Duodenal mucosa (tissue), 2 donors: ENCODE data around the gene MACROH2A2.
"Not testable (repeated sequence)": the region's sequence is repeated elsewhere in the genome, so short reads cannot be mapped to it uniquely, and the experiment has no call there.

ENCODE experiments used
- H3K27ac ChIP-seq: one replicate; pipeline ENCODE4 v1.7.0; 2013; ENCODE audit warnings: low read depth, low read length
- H3K27me3 ChIP-seq, 2 donors: one replicate each; pipeline ENCODE4 v1.7.0; 2013; ENCODE audit warnings: low read length in 2 of 2, control low read depth in 1 of 2; ENCODE audit not compliant: insufficient read depth in 2 of 2, control insufficient read depth in 1 of 2
- H3K36me3 ChIP-seq, 2 donors: one replicate each; pipeline ENCODE4 v1.7.0; 2013; ENCODE audit warnings: low read length in 2 of 2, control low read depth in 1 of 2; ENCODE audit not compliant: insufficient read depth in 2 of 2, control insufficient read depth in 1 of 2
- H3K4me1 ChIP-seq, 2 donors: one replicate each; pipeline ENCODE4 v1.7.0; 2013; ENCODE audit warnings: low read length in 2 of 2, control low read depth in 1 of 2; ENCODE audit not compliant: insufficient read depth in 2 of 2, control insufficient read depth in 1 of 2
- H3K4me3 ChIP-seq, 2 donors: one replicate each; pipeline ENCODE4 v1.7.0; 2013; ENCODE audit warnings: low read length in 2 of 2, low read depth in 1 of 2
- H3K9ac ChIP-seq, 2 donors: one replicate each; pipeline ENCODE4 v1.7.0; 2013; ENCODE audit warnings: low read length in 2 of 2, low read depth in 1 of 2
- H3K9me3 ChIP-seq, 2 donors: one replicate each; pipeline ENCODE4 v1.7.0; 2013; ENCODE audit warnings: low read length in 2 of 2, control low read depth in 1 of 2; ENCODE audit not compliant: control insufficient read depth in 1 of 2

The MACROH2A2 gene

GRCh38 chr10:70146489-70147258 is 94.0 kb downstream of the MACROH2A2 start, which contains the start of gene TYSND1:
TYSND1 (minus strand) TSS chr10:70146700; CDS start chr10:70146586, 114 bp downstream.
- Histone ChIP-seq H3K27me3 (no peaks in the 10 kb centered on the region), H3K36me3 (peaks cover 9 to 27% of the 10 kb centered on the region in 2 donors), H3K9ac (peak within 1 kb of the TSS; percentile 77 to 95), H3K27ac (peak within 1 kb of the TSS; percentile 87), H3K4me1 (peaks cover 23 to 25% of the 10 kb centered on the region in 2 donors), H3K9me3 (no peaks in the 10 kb centered on the region), H3K4me3 (peak within 1 kb of the TSS; percentile 80 to 82)

GRCh38 chr10:70147259-70147625 is 94.6 kb downstream of the MACROH2A2 start:
- Histone ChIP-seq H3K27ac (no peak overlapping the region), H3K9ac (peak overlapping the region; percentile 77), H3K27me3 (no peaks in the 10 kb centered on the region), H3K4me3 (peak overlapping the region in 1 of 2 donors; percentile 82), H3K36me3 (peaks cover 10 to 32% of the 10 kb centered on the region in 2 donors), H3K9me3 (no peaks in the 10 kb centered on the region), H3K4me1 (peaks cover 23 to 25% of the 10 kb centered on the region in 2 donors)

- Histone ChIP-seq H3K27me3 (no peaks in the 10 kb centered on the region), H3K9ac (no peak overlapping the region), H3K36me3 (peaks cover 20 to 45% of the 10 kb centered on the region in 2 donors)
Measured at GRCh38 chr10:70148516-70148915, 95.9 kb downstream of the MACROH2A2 start.

GRCh38 chr10:70155255-70155838 is 102.7 kb downstream of the MACROH2A2 start:
- H3K27me3 ChIP-seq: no peaks in the 10 kb centered on the region
- H3K9me3 ChIP-seq: no peaks in the 10 kb centered on the region
- H3K9ac ChIP-seq: no peak overlapping the region
- peaks cover 32 to 75% of the 10 kb centered on the region in 2 donors for H3K36me3 ChIP-seq
- no peak overlapping the region for H3K4me3 ChIP-seq
- H3K27ac ChIP-seq: no peak overlapping the region
- peaks cover 0 to 9% of the 10 kb centered on the region in 2 donors for H3K4me1 ChIP-seq

More at GRCh38 chr10:70148516-70148915, 95.9 kb downstream of the MACROH2A2 start:
- peaks cover 20 to 23% of the 10 kb centered on the region in 2 donors for H3K4me1 ChIP-seq
- H3K9me3 ChIP-seq: no peaks in the 10 kb centered on the region
- no peak overlapping the region for H3K27ac ChIP-seq
- no peak overlapping the region for H3K4me3 ChIP-seq

GRCh38 chr10:70158113-70158512 is 105.5 kb downstream of the MACROH2A2 start:
- peaks cover 21 to 60% of the 10 kb centered on the region in 2 donors for H3K36me3 ChIP-seq
- no peak overlapping the region for H3K27ac ChIP-seq

GRCh38 chr10:70159366-70159765 is 106.7 kb downstream of the MACROH2A2 start:
- H3K9ac ChIP-seq, H3K9me3 ChIP-seq, H3K4me3 ChIP-seq, H3K27me3 ChIP-seq, H3K27ac ChIP-seq: not testable (repeated sequence)
- Histone ChIP-seq H3K4me1 (peaks cover 15 to 24% of the 10 kb centered on the region in 2 donors), H3K36me3 (peaks cover 10 to 47% of the 10 kb centered on the region in 2 donors)

More at GRCh38 chr10:70158113-70158512, 105.5 kb downstream of the MACROH2A2 start:
- Histone ChIP-seq H3K9me3 (no peaks in the 10 kb centered on the region), H3K27me3 (no peaks in the 10 kb centered on the region), H3K9ac (no peak overlapping the region), H3K4me3 (no peak overlapping the region), H3K4me1 (peaks cover 4 to 14% of the 10 kb centered on the region in 2 donors)

- Histone ChIP-seq H3K36me3 (peaks cover 6 to 40% of the 10 kb centered on the region in 2 donors), H3K9me3 (no peaks in the 10 kb centered on the region), H3K4me3 (no peak overlapping the region), H3K9ac (no peak overlapping the region), H3K27me3 (no peaks in the 10 kb centered on the region), H3K4me1 (peaks cover 16 to 20% of the 10 kb centered on the region in 2 donors), H3K27ac (no peak overlapping the region)
Measured at GRCh38 chr10:70160798-70161197, 108.2 kb downstream of the MACROH2A2 start.
